AG04450 (cell line): Measurements from ENCODE around the gene STYXL1. TPM values are rescaled to one million over a fixed set of nuclear protein-coding genes. Genes with fewer than 3 reads are reported as not detected.

Experiments used
- CTCF ChIA-PET: fragments of 300-600, 350-600 bp; formaldehyde crosslinking; extraction: SDS; loops from one replicate; lab custom pipeline; 2022; ENCODE audit warnings: antibody characterized with exemption, inconsistent platforms; lab: Charles Lee
- POLR2A ChIA-PET: fragments of 350-600 bp; formaldehyde crosslinking; extraction: SDS; loops from one replicate; lab custom pipeline; 2021; ENCODE audit warnings: antibody characterized with exemption, inconsistent platforms; lab: Yijun Ruan, JAX
- DNase-seq: peaks from one replicate; pipeline ENCODE4 v3.0.0-alpha.2; 2011; ENCODE audit warnings: low read depth, low spot score
- H3K27ac ChIP-seq: one replicate; pipeline ENCODE4 v1.5.1; 2012; ENCODE audit warnings: low read depth, low read length, control low read depth
- H3K27me3 ChIP-seq: one replicate; pipeline ENCODE4 v1.6.0; 2012; ENCODE audit warnings: low read length; ENCODE audit not compliant: control insufficient read depth, insufficient read depth
- H3K4me3 ChIP-seq: 2 replicates; pipeline ENCODE4 v1.5.1; 2011; ENCODE audit warnings: mild to moderate bottlenecking, low read depth, low read length, control low read depth
- H3K9me3 ChIP-seq: 2 replicates; pipeline ENCODE4 v1.5.1; 2012; ENCODE audit warnings: low read length; ENCODE audit not compliant: control insufficient read depth, insufficient read depth
- CTCF ChIP-seq: IDR thresholded peaks from 2 replicates; pipeline ENCODE4 v1.5.1; 2011; ENCODE audit warnings: low read depth, low read length, control low read depth, inconsistent platforms
- polyA plus RNA-seq: library from polyadenylated mRNA; depleted of rRNA; stranded (reverse); fragments of >200 nt; gene quantifications from 2 replicates; pipeline ENCODE4 v1.2.3, GENCODE V29; 2011

Gene STYXL1
- polyA plus RNA-seq, 1 experiment: 77.0 TPM

GRCh38 chr7:76076995-76077394 lies 29.2 kb upstream of the STYXL1 start:
- ChIA-PET POLR2A (no interaction called here), CTCF (no interaction called here)

GRCh38 chr7:76074972-76075370 lies 27.2 kb upstream of the STYXL1 start:
- ChIA-PET POLR2A (interaction anchor here (0.6 to 1.2 kb wide), 2 partner anchors 12 to 159 kb away, joined by 3 read pairs; no protein-coding TSS in a partner anchor), CTCF (no interaction called here)
- DNase-seq: no peak
- Histone ChIP-seq H3K4me3 (no peak overlapping the region), H3K27me3 (no peaks in the 10 kb centered on the region), H3K9me3 (peaks cover 38% of the 10 kb centered on the region), H3K27ac (no peak overlapping the region)
- no peak for TF ChIP-seq CTCF

More at GRCh38 chr7:76076995-76077394, 29.2 kb upstream of the STYXL1 start:
- no peak for DNase-seq
- Histone ChIP-seq H3K4me3 (no peak overlapping the region), H3K27me3 (no peaks in the 10 kb centered on the region), H3K27ac (no peak overlapping the region), H3K9me3 (peaks cover 33% of the 10 kb centered on the region)
- no peak for TF ChIP-seq CTCF

GRCh38 chr7:76074306-76074971 lies 26.6 kb upstream of the STYXL1 start:
- TF ChIP-seq CTCF: no peak
- Histone ChIP-seq H3K9me3 (peaks cover 38% of the 10 kb centered on the region), H3K27ac (no peak overlapping the region), H3K4me3 (no peak overlapping the region), H3K27me3 (no peaks in the 10 kb centered on the region)
- CTCF ChIA-PET: no interaction called here
- DNase-seq: no peak
- POLR2A ChIA-PET: interaction anchor here (0.6 to 1.2 kb wide), 3 partner anchors 13 to 159 kb away, joined by 3 read pairs; no protein-coding TSS in a partner anchor

- H3K27me3 ChIP-seq: no peaks in the 10 kb centered on the region
- ChIA-PET CTCF (no interaction called here), POLR2A (interaction anchor here (0.6 kb wide), 1 partner anchor 76 kb away, joined by 3 read pairs; no protein-coding TSS in a partner anchor)
- H3K27ac ChIP-seq: no peak overlapping the region
- no peak for DNase-seq
- H3K4me3 ChIP-seq: no peak overlapping the region
- peaks cover 38% of the 10 kb centered on the region for H3K9me3 ChIP-seq
- TF ChIP-seq CTCF: no peak
These were observed 25.7 kb upstream of the STYXL1 start for GRCh38 chr7:76073335-76073990.
